ENCODE measurements around the gene GNAQ. TPM values are rescaled to one million over a fixed set of nuclear protein-coding genes. Genes with fewer than 3 reads are reported as not detected.
"Not testable (repeated sequence)": the region's sequence is repeated elsewhere in the genome, so short reads cannot be mapped to it uniquely, and the experiment has no call there.

Gene GNAQ
- total and polyA plus RNA-seq, 2 of the 13 experiments (the other 11 are each of a cell fraction or from before 2014, with no cell fraction given) = 16.5 to 17.7 TPM

DNA sequence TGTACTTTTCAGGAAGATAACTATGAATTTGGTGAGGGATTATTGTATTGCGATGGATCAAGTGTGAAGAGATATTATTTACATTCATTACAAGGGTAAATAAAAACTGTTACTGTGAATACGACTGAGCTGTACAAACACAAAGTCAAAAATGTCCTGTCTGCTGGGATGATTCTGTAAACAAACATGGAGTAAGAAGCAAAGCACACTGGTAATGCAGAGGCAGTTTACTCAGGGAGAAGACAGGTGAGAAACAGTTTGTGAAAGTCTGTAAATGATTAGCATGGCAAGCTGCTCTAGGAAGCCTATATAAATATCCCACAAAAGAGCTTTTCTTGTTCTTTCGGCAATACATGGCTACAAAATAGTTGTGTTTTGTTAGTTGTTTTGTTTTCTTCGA is 268.0 kb downstream of the GNAQ start (continued):
- TF ChIP-seq, protein P1, sequence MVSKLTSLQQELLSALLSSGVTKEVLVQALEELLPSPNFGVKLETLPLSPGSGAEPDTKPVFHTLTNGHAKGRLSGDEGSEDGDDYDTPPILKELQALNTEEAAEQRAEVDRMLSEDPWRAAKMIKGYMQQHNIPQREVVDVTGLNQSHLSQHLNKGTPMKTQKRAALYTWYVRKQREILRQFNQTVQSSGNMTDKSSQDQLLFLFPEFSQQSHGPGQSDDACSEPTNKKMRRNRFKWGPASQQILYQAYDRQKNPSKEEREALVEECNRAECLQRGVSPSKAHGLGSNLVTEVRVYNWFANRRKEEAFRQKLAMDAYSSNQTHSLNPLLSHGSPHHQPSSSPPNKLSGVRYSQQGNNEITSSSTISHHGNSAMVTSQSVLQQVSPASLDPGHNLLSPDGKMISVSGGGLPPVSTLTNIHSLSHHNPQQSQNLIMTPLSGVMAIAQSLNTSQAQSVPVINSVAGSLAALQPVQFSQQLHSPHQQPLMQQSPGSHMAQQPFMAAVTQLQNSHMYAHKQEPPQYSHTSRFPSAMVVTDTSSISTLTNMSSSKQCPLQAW (CRISPR knock-in tag; IDR thresholded peaks at IDR 0.05) = peak; percentile 89
- TF ChIP-seq HDAC2 (CRISPR knock-in tag; IDR thresholded peaks at IDR 0.05) (peak; percentile 78), ZNF709 (CRISPR knock-in tag; IDR thresholded peaks at IDR 0.05) (no peak), ZBTB42 (CRISPR knock-in tag; IDR thresholded peaks at IDR 0.05) (no peak), MED1 (CRISPR knock-in tag; IDR thresholded peaks at IDR 0.05) (no peak), ZNF644 (CRISPR knock-in tag; IDR thresholded peaks at IDR 0.05; ENCODE audit: low read depth) (no peak), GABPB1 (CRISPR knock-in tag; IDR thresholded peaks at IDR 0.05) (no peak)
- TF ChIP-seq, protein P2, sequence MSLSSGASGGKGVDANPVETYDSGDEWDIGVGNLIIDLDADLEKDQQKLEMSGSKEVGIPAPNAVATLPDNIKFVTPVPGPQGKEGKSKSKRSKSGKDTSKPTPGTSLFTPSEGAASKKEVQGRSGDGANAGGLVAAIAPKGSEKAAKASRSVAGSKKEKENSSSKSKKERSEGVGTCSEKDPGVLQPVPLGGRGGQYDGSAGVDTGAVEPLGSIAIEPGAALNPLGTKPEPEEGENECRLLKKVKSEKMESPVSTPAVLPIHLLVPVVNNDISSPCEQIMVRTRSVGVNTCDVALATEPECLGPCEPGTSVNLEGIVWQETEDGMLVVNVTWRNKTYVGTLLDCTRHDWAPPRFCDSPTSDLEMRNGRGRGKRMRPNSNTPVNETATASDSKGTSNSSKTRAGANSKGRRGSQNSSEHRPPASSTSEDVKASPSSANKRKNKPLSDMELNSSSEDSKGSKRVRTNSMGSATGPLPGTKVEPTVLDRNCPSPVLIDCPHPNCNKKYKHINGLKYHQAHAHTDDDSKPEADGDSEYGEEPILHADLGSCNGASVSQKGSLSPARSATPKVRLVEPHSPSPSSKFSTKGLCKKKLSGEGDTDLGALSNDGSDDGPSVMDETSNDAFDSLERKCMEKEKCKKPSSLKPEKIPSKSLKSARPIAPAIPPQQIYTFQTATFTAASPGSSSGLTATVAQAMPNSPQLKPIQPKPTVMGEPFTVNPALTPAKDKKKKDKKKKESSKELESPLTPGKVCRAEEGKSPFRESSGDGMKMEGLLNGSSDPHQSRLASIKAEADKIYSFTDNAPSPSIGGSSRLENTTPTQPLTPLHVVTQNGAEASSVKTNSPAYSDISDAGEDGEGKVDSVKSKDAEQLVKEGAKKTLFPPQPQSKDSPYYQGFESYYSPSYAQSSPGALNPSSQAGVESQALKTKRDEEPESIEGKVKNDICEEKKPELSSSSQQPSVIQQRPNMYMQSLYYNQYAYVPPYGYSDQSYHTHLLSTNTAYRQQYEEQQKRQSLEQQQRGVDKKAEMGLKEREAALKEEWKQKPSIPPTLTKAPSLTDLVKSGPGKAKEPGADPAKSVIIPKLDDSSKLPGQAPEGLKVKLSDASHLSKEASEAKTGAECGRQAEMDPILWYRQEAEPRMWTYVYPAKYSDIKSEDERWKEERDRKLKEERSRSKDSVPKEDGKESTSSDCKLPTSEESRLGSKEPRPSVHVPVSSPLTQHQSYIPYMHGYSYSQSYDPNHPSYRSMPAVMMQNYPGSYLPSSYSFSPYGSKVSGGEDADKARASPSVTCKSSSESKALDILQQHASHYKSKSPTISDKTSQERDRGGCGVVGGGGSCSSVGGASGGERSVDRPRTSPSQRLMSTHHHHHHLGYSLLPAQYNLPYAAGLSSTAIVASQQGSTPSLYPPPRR (CRISPR knock-in tag; IDR thresholded peaks at IDR 0.05; ENCODE audit: borderline replicate concordance) = peak; percentile 88
- TF ChIP-seq, protein P3, sequence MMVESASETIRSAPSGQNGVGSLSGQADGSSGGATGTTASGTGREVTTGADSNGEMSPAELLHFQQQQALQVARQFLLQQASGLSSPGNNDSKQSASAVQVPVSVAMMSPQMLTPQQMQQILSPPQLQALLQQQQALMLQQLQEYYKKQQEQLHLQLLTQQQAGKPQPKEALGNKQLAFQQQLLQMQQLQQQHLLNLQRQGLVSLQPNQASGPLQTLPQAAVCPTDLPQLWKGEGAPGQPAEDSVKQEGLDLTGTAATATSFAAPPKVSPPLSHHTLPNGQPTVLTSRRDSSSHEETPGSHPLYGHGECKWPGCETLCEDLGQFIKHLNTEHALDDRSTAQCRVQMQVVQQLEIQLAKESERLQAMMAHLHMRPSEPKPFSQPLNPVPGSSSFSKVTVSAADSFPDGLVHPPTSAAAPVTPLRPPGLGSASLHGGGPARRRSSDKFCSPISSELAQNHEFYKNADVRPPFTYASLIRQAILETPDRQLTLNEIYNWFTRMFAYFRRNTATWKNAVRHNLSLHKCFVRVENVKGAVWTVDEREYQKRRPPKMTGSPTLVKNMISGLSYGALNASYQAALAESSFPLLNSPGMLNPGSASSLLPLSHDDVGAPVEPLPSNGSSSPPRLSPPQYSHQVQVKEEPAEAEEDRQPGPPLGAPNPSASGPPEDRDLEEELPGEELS (CRISPR knock-in tag; IDR thresholded peaks at IDR 0.05) = peak; percentile 98

DNA sequence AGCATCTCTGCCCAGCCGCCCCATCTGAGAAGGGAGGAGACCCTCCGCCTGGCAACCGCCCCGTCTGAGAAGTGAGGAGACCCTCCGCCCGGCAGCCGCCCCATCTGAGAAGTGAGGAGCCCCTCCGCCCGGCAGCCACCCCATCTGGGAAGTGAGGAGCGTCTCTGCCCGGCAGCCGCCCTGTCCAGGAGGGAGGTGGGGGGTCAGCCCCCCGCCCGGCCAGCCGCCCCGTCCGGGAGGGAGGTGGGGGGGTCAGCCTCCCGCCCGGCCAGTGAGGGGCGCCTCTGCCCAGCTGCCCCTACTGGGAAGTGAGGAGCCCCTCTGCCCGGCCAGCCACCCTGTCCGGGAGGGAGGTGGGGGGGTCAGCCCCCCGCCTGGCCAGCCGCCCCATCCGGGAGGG is 270.7 kb downstream of the GNAQ start:
- DNase-seq (ENCODE audit: low spot score); H3K9me3 ChIP-seq (ENCODE audit: low read length); CTCF ChIA-PET (ENCODE audit: low intra/inter-chr PET ratio, low total read pairs); H4K20me1 ChIP-seq (ENCODE audit: insufficient read depth, low read length); H3K27me3 ChIP-seq (ENCODE audit: control insufficient read depth in 1 of 2, insufficient read depth in 2 of 2, low read length in 2 of 2); H3K4me3 ChIP-seq (replicated peaks in 1 of 3; ENCODE audit: insufficient read depth in 1 of 3, low read depth in 2 of 3, low read length in 3 of 3); FAIRE-seq; BruUV-seq (replicated peaks); in situ Hi-C loops (cut with HindIII; ENCODE audit: extremely low pct_ligation_motif_present, low pct_unique_long_range_greater_than_20kb); H3K9ac ChIP-seq (ENCODE audit: insufficient read depth, low read depth, low read length); H3K4me2 ChIP-seq (ENCODE audit: low read depth, low read length); H2AFZ ChIP-seq (ENCODE audit: low read length); ATAC-seq; H3K36me3 ChIP-seq (replicated peaks in 1 of 2; ENCODE audit: control insufficient read depth in 1 of 2, insufficient read depth in 2 of 2, low read length in 2 of 2); H3K79me2 ChIP-seq (ENCODE audit: insufficient read depth, low read length); POLR2A ChIA-PET; intact Hi-C loops (cut with micrococcal nuclease; ENCODE audit: unreplicated experiment); H3K27ac ChIP-seq (ENCODE audit: extremely low read length, insufficient read depth, low read length): not testable (repeated sequence)
- peaks cover 19% of the 10 kb centered on the region for H3K4me1 ChIP-seq (ENCODE audit: insufficient read depth, low read length)
- WGBS (ENCODE audit: low lambda C conversion rate) = no CpG with 5 or more reads among the region's 25 CpGs

Data from HepG2 (cell line).